GM18517 (cell line): ENCODE measurements around the gene S100A16.

ENCODE experiments used
- ATAC-seq: cut with Tn5 transposase; IDR thresholded peaks from one replicate; pipeline ENCODE4 v1.9.1; 2021; ENCODE audit warnings: mild to moderate bottlenecking, moderate library complexity; ENCODE audit not compliant: unreplicated experiment

The S100A16 gene

GRCh38 chr1:153638261-153638660, 25.3 kb upstream of the S100A16 start:
- ATAC-seq, result no peak

- ATAC-seq, result no peak
These were observed 23.4 kb upstream of the S100A16 start for GRCh38 chr1:153636312-153636711.

- ATAC-seq, result no peak
These were observed 22.9 kb upstream of the S100A16 start for GRCh38 chr1:153635872-153636271.

- ATAC-seq, result peak; percentile 90
These were observed 21.1 kb upstream of the S100A16 start, which contains the start of gene CHTOP for GRCh38 chr1:153633754-153634665. CHTOP (plus strand) TSS chr1:153634066; CDS start chr1:153636589, 2,523 bp downstream.

GRCh38 chr1:153633161-153633753, 20.3 kb upstream of the S100A16 start:
- ATAC-seq, result no peak

GRCh38 chr1:153631047-153632022, 18.4 kb upstream of the S100A16 start:
- no peak for ATAC-seq

- ATAC-seq, result no peak
These were observed 17.4 kb upstream of the S100A16 start for GRCh38 chr1:153630384-153630783.

GRCh38 chr1:153629971-153630370, 17.0 kb upstream of the S100A16 start:
- no peak for ATAC-seq

- no peak for ATAC-seq
These were observed 16.4 kb upstream of the S100A16 start for GRCh38 chr1:153629343-153629665.

GRCh38 chr1:153628638-153629342, 15.9 kb upstream of the S100A16 start:
- ATAC-seq, result no peak

- no peak for ATAC-seq
These were observed 15.0 kb upstream of the S100A16 start, which contains the start of gene S100A1 for GRCh38 chr1:153627715-153628626. S100A1 (plus strand) TSS chr1:153628434; CDS start chr1:153630522, 2,088 bp downstream.

- ATAC-seq, result no peak
These were observed 14.2 kb upstream of the S100A16 start, which contains the start of gene S100A13 for GRCh38 chr1:153626904-153627714. S100A13 (minus strand) TSS chr1:153627505; CDS start chr1:153626472, 1,033 bp downstream.

GRCh38 chr1:153626477-153626903, 13.6 kb upstream of the S100A16 start:
- ATAC-seq, result no peak

- ATAC-seq, result no peak
These were observed 12.2 kb upstream of the S100A16 start for GRCh38 chr1:153624965-153625611.

- no peak for ATAC-seq
These were observed 10.2 kb upstream of the S100A16 start for GRCh38 chr1:153623101-153623500.

GRCh38 chr1:153619171-153619570, 6.2 kb upstream of the S100A16 start:
- ATAC-seq, result no peak

- no peak for ATAC-seq
These were observed 4.7 kb upstream of the S100A16 start for GRCh38 chr1:153617663-153618062.

GRCh38 chr1:153616917-153617311, 4.0 kb upstream of the S100A16 start:
- ATAC-seq, result no peak
